ENCODE results near the gene PAN3. TPM values are rescaled to one million over a fixed set of nuclear protein-coding genes. Genes with fewer than 3 reads are reported as not detected.
A peak's percentile ranks its signal among the peaks of the same experiment; 100 is the strongest.

The PAN3 gene
- total and polyA plus RNA-seq, 5 donors from 2014 or later: 3.1 to 81.4 (median 3.6) TPM

GRCh38 chr13:28248080-28248479 lies 109.7 kb downstream of the PAN3 start:
- H3K4me1 Mint-ChIP-seq: peaks cover 40 to 55% (median 49%) of the 10 kb centered on the region in 4 donors
- Histone ChIP-seq H3K36me3 (ENCODE audit: control insufficient read depth, insufficient read depth, low read length) (peaks cover 4% of the 10 kb centered on the region), H3K27ac (ENCODE audit: insufficient read depth, low read length, poor library complexity, severe bottlenecking) (no peak overlapping the region), H3K27me3 (ENCODE audit: control insufficient read depth, insufficient read depth, low read length) (no peaks in the 10 kb centered on the region), H3K4me1 (ENCODE audit: control insufficient read depth, insufficient read depth, low read length, poor library complexity, severe bottlenecking) (no peaks in the 10 kb centered on the region), H3K4me3 (ENCODE audit: low read depth, low read length) (no peak overlapping the region), H3K9me3 (ENCODE audit: control insufficient read depth in 2 of 2, low read length in 2 of 2) (no peaks in the 10 kb centered on the region)
- no peaks in the 10 kb centered on the region for H3K27me3 Mint-ChIP-seq
- peak overlapping the region in 1 of 3 donors; percentile 2 for H3K27ac Mint-ChIP-seq
- no peak for ATAC-seq (ENCODE audit: low read depth in 2 of 2)
- peaks cover 59% of the 10 kb centered on the region for H3K36me3 Mint-ChIP-seq
- DNase-seq: no peak
- H3K9me3 Mint-ChIP-seq: peaks cover 0 to 4% (median 0%) of the 10 kb centered on the region in 7 donors
- H3K4me3 Mint-ChIP-seq: no peak overlapping the region

GRCh38 chr13:28250542-28250941 lies 112.2 kb downstream of the PAN3 start:
- H3K4me3 ChIP-seq (ENCODE audit: low read depth, low read length): no peak overlapping the region
- H3K36me3 ChIP-seq (ENCODE audit: control insufficient read depth, insufficient read depth, low read length): peaks cover 4% of the 10 kb centered on the region
- Mint-ChIP-seq H3K4me1 (peaks cover 40 to 68% (median 62%) of the 10 kb centered on the region in 4 donors), H3K36me3 (peaks cover 49% of the 10 kb centered on the region), H3K27me3 (no peaks in the 10 kb centered on the region), H3K27ac (no peak overlapping the region), H3K9me3 (peaks cover 0 to 4% (median 0%) of the 10 kb centered on the region in 7 donors), H3K4me3 (no peak overlapping the region)
- H3K4me1 ChIP-seq (ENCODE audit: control insufficient read depth, insufficient read depth, low read length, poor library complexity, severe bottlenecking): no peaks in the 10 kb centered on the region
- no peak overlapping the region for H3K27ac ChIP-seq (ENCODE audit: insufficient read depth, low read length, poor library complexity, severe bottlenecking)
- no peak for DNase-seq
- no peaks in the 10 kb centered on the region for H3K27me3 ChIP-seq (ENCODE audit: control insufficient read depth, insufficient read depth, low read length)
- no peak for ATAC-seq (ENCODE audit: low read depth in 2 of 2)
- no peaks in the 10 kb centered on the region for H3K9me3 ChIP-seq (ENCODE audit: control insufficient read depth in 2 of 2, low read length in 2 of 2)

DNA sequence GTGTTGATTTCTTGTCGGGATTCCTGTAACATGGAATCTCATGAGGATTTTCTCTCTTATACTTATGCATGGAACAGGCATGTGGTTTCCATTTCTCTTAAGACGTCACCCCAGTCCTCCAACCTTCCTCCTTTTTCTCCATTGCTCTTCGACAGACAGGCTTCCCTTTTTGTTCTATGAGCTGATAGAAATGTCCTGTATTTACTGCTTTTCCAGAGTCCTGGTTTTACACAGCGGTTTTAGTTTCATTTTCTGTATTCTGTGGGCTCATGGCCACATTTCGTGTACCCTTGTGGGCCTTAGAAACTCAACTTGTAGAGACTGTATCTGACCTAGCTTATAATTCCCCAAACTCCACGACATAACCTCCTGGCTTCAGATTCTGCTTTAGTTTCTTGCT lies 113.1 kb downstream of the PAN3 start:
- H3K27me3 Mint-ChIP-seq: no peaks in the 10 kb centered on the region
- H3K36me3 Mint-ChIP-seq: peaks cover 51% of the 10 kb centered on the region
- H3K27me3 ChIP-seq (ENCODE audit: control insufficient read depth, insufficient read depth, low read length): no peaks in the 10 kb centered on the region
- H3K4me3 Mint-ChIP-seq: no peak overlapping the region
- peak overlapping the region in 2 of 3 donors; percentile 25 to 45 for H3K27ac Mint-ChIP-seq
- no peaks in the 10 kb centered on the region for H3K4me1 ChIP-seq (ENCODE audit: control insufficient read depth, insufficient read depth, low read length, poor library complexity, severe bottlenecking)
- no peaks in the 10 kb centered on the region for H3K9me3 ChIP-seq (ENCODE audit: control insufficient read depth in 2 of 2, low read length in 2 of 2)
- peaks cover 10% of the 10 kb centered on the region for H3K36me3 ChIP-seq (ENCODE audit: control insufficient read depth, insufficient read depth, low read length)
- H3K27ac ChIP-seq (ENCODE audit: insufficient read depth, low read length, poor library complexity, severe bottlenecking): no peak overlapping the region
- H3K9me3 Mint-ChIP-seq: peaks cover 0 to 3% (median 0%) of the 10 kb centered on the region in 7 donors
- H3K4me1 Mint-ChIP-seq: peaks cover 37 to 60% (median 55%) of the 10 kb centered on the region in 4 donors
- ATAC-seq (ENCODE audit: low read depth in 2 of 2) (no peak), DNase-seq (no peak)
- H3K4me3 ChIP-seq (ENCODE audit: low read depth, low read length): no peak overlapping the region

GRCh38 chr13:28252547-28252946 lies 114.2 kb downstream of the PAN3 start:
- Mint-ChIP-seq H3K4me1 (peaks cover 30 to 57% (median 47%) of the 10 kb centered on the region in 4 donors), H3K4me3 (no peak overlapping the region), H3K36me3 (peaks cover 49% of the 10 kb centered on the region), H3K27me3 (no peaks in the 10 kb centered on the region), H3K27ac (peak overlapping the region in 1 of 3 donors; percentile 25), H3K9me3 (peaks cover 0 to 3% (median 0%) of the 10 kb centered on the region in 7 donors)
- H3K27ac ChIP-seq (ENCODE audit: insufficient read depth, low read length, poor library complexity, severe bottlenecking): no peak overlapping the region
- DNase-seq: no peak
- H3K9me3 ChIP-seq (ENCODE audit: control insufficient read depth in 2 of 2, low read length in 2 of 2): no peaks in the 10 kb centered on the region
- no peaks in the 10 kb centered on the region for H3K4me1 ChIP-seq (ENCODE audit: control insufficient read depth, insufficient read depth, low read length, poor library complexity, severe bottlenecking)
- H3K27me3 ChIP-seq (ENCODE audit: control insufficient read depth, insufficient read depth, low read length): no peaks in the 10 kb centered on the region
- no peak for ATAC-seq (ENCODE audit: low read depth in 2 of 2)
- H3K4me3 ChIP-seq (ENCODE audit: low read depth, low read length): no peak overlapping the region
- H3K36me3 ChIP-seq (ENCODE audit: control insufficient read depth, insufficient read depth, low read length): peaks cover 19% of the 10 kb centered on the region

DNA sequence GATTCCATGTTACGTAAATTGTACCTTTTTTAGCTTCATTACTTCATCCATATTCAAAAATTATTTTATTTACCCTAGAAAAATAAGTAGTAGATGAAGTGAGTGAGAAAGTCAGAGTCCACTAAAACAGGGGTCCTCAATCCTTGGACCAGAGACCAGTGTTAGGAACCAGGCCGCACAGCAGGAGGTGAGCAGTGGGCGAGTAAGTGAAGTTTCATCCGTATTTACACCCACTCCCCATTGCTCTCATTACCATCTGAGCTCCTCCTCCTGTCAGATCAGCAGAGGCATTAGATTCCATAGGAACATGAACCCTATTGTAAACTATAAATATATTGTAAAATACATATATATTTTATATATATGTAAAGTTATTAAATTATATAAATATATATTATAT lies 119.0 kb downstream of the PAN3 start:
- H3K36me3 ChIP-seq (ENCODE audit: control insufficient read depth, insufficient read depth, low read length): peaks cover 49% of the 10 kb centered on the region
- H3K27ac ChIP-seq (ENCODE audit: insufficient read depth, low read length, poor library complexity, severe bottlenecking): no peak overlapping the region
- no peaks in the 10 kb centered on the region for H3K4me1 ChIP-seq (ENCODE audit: control insufficient read depth, insufficient read depth, low read length, poor library complexity, severe bottlenecking)
- peaks cover 0 to 28% (median 24%) of the 10 kb centered on the region in 4 donors for H3K4me1 Mint-ChIP-seq
- peaks cover 37% of the 10 kb centered on the region for H3K36me3 Mint-ChIP-seq
- ATAC-seq (ENCODE audit: low read depth in 2 of 2) (no peak), DNase-seq (no peak)
- H3K27ac Mint-ChIP-seq: no peak overlapping the region
- no peak overlapping the region for H3K4me3 ChIP-seq (ENCODE audit: low read depth, low read length)
- H3K27me3 ChIP-seq (ENCODE audit: control insufficient read depth, insufficient read depth, low read length): no peaks in the 10 kb centered on the region
- H3K9me3 ChIP-seq (ENCODE audit: control insufficient read depth in 2 of 2, low read length in 2 of 2): no peaks in the 10 kb centered on the region
- no peaks in the 10 kb centered on the region for H3K27me3 Mint-ChIP-seq
- H3K4me3 Mint-ChIP-seq: no peak overlapping the region
- H3K9me3 Mint-ChIP-seq: no peaks in the 10 kb centered on the region

GRCh38 chr13:28258417-28258816 lies 120.1 kb downstream of the PAN3 start:
- Histone ChIP-seq H3K36me3 (ENCODE audit: control insufficient read depth, insufficient read depth, low read length) (peaks cover 60% of the 10 kb centered on the region), H3K27me3 (ENCODE audit: control insufficient read depth, insufficient read depth, low read length) (no peaks in the 10 kb centered on the region), H3K9me3 (ENCODE audit: control insufficient read depth in 2 of 2, low read length in 2 of 2) (no peaks in the 10 kb centered on the region), H3K4me3 (ENCODE audit: low read depth, low read length) (no peak overlapping the region), H3K4me1 (ENCODE audit: control insufficient read depth, insufficient read depth, low read length, poor library complexity, severe bottlenecking) (no peaks in the 10 kb centered on the region), H3K27ac (ENCODE audit: insufficient read depth, low read length, poor library complexity, severe bottlenecking) (no peak overlapping the region)
- ATAC-seq (ENCODE audit: low read depth in 2 of 2) (no peak), DNase-seq (no peak)
- H3K27me3 Mint-ChIP-seq: no peaks in the 10 kb centered on the region
- peaks cover 0 to 1% (median 0%) of the 10 kb centered on the region in 7 donors for H3K9me3 Mint-ChIP-seq
- H3K4me1 Mint-ChIP-seq: peaks cover 8 to 27% (median 15%) of the 10 kb centered on the region in 4 donors
- H3K36me3 Mint-ChIP-seq: peaks cover 43% of the 10 kb centered on the region
- H3K27ac Mint-ChIP-seq: no peak overlapping the region
- H3K4me3 Mint-ChIP-seq: no peak overlapping the region

GRCh38 chr13:28267497-28267896 lies 129.2 kb downstream of the PAN3 start:
- peaks cover 76% of the 10 kb centered on the region for H3K36me3 ChIP-seq (ENCODE audit: control insufficient read depth, insufficient read depth, low read length)
- ATAC-seq (ENCODE audit: low read depth in 2 of 2) (no peak), DNase-seq (no peak)
- H3K27ac ChIP-seq (ENCODE audit: insufficient read depth, low read length, poor library complexity, severe bottlenecking): no peak overlapping the region
- no peak overlapping the region for H3K4me3 ChIP-seq (ENCODE audit: low read depth, low read length)
- Mint-ChIP-seq H3K4me3 (no peak overlapping the region), H3K27ac (peak overlapping the region in 1 of 3 donors; percentile 8), H3K36me3 (peaks cover 39% of the 10 kb centered on the region), H3K27me3 (no peaks in the 10 kb centered on the region), H3K4me1 (peaks cover 10 to 19% (median 14%) of the 10 kb centered on the region in 4 donors), H3K9me3 (peaks cover 0 to 1% (median 0%) of the 10 kb centered on the region in 7 donors)
- peaks cover 4% of the 10 kb centered on the region for H3K4me1 ChIP-seq (ENCODE audit: control insufficient read depth, insufficient read depth, low read length, poor library complexity, severe bottlenecking)
- no peaks in the 10 kb centered on the region for H3K27me3 ChIP-seq (ENCODE audit: control insufficient read depth, insufficient read depth, low read length)
- no peaks in the 10 kb centered on the region for H3K9me3 ChIP-seq (ENCODE audit: control insufficient read depth in 2 of 2, low read length in 2 of 2)

GRCh38 chr13:28268800-28269223 lies 130.5 kb downstream of the PAN3 start:
- no peaks in the 10 kb centered on the region for H3K27me3 ChIP-seq (ENCODE audit: control insufficient read depth, insufficient read depth, low read length)
- Mint-ChIP-seq H3K9me3 (no peaks in the 10 kb centered on the region), H3K27me3 (no peaks in the 10 kb centered on the region), H3K4me1 (peaks cover 10 to 13% (median 11%) of the 10 kb centered on the region in 4 donors), H3K27ac (no peak overlapping the region), H3K36me3 (peaks cover 31% of the 10 kb centered on the region), H3K4me3 (peak overlapping the region in 1 of 4 donors; percentile 22)
- ATAC-seq (ENCODE audit: low read depth in 2 of 2) (peak; percentile 40 to 67), DNase-seq (peak in 2 of 3 donors; percentile 34 to 73)
- no peak overlapping the region for H3K27ac ChIP-seq (ENCODE audit: insufficient read depth, low read length, poor library complexity, severe bottlenecking)
- H3K9me3 ChIP-seq (ENCODE audit: control insufficient read depth in 2 of 2, low read length in 2 of 2): no peaks in the 10 kb centered on the region
- peaks cover 4% of the 10 kb centered on the region for H3K4me1 ChIP-seq (ENCODE audit: control insufficient read depth, insufficient read depth, low read length, poor library complexity, severe bottlenecking)
- H3K4me3 ChIP-seq (ENCODE audit: low read depth, low read length): no peak overlapping the region
- peaks cover 74% of the 10 kb centered on the region for H3K36me3 ChIP-seq (ENCODE audit: control insufficient read depth, insufficient read depth, low read length)
